Colon (tissue), 2 donors: ENCODE data around the gene SMIM45.
A peak's percentile ranks its signal among the peaks of the same experiment; 100 is the strongest.
"Not testable (repeated sequence)": the region's sequence is repeated elsewhere in the genome, so short reads cannot be mapped to it uniquely, and the experiment has no call there.

Source experiments
- FAIRE-seq: peaks from 2 replicates; lab custom pipeline; 2012; peaks lifted over from hg19 to GRCh38; lab: Jason Lieb, UNC
- donor health status: control.
- donor health status: control.

The SMIM45 gene

GRCh38 chr22:41935015-41935351 is 17.0 kb upstream of the SMIM45 start:
- FAIRE-seq: no peak

DNA sequence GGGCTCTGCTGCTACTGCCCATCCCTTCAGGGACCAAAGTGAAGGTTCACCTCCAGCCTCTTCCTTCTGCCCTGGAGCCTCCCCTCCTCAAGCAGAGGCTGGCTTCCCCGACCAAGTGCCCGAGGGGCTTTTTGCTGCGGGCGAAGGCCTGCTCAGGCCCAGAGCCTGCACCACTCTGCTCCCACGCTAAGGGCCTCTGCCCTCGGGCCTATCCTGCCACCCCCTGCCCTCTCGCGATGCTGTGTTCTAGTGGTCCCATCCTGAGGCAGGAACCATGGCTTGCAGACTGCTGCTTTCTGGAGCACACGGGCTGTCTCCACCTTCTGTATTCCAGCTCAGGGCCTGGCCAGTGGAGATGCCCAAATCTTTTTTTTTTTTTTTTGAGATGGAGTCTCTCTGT is 16.4 kb upstream of the SMIM45 start:
- FAIRE-seq: no peak

- no peak for FAIRE-seq
These were observed 15.1 kb upstream of the SMIM45 start for GRCh38 chr22:41936894-41937169.

DNA sequence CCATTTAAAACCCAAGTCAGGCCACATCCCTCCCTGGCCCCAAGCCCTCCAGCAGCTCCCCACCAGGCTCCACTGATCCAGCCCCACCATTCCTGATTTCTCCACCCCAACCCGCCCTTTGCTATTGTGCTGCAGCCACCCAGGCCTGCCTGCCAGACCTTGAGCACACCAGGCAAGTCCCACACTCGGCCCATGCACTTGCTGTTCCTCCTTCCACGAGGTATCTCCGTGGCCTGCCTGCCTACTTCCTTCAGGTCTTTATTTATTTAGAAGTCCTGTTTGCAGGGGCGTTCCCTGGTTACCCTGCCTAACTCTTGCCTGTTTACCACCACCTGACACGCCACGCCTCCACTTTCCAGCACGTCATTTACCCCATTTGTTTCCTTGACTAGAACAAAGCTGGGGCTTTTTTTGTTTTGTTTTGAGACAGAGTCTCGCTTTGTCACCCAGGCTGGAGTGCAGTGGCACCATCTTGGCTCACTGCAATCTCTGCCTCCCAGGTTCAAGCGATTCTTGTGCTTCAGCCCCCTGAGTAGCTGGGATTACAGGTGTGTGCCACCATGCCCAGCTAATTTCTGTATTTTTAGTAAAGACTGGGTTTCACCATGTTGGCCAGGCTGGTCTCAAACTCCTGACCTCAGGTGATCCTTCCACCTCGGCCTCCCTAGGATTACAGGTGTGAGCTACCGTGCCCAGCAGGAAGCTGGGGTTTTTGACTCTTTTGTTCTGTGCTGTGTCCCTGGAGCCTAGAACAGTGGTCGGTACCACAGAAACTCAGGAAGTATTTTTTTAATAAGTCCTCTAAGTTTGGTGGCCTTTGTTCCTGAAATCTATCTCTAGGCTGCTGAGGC is 11.7 kb upstream of the SMIM45 start:
- peak; percentile 61 for FAIRE-seq

- no peak for FAIRE-seq
These were observed 10.9 kb upstream of the SMIM45 start for GRCh38 chr22:41940832-41941765.

- no peak for FAIRE-seq
These were observed 8.2 kb upstream of the SMIM45 start for GRCh38 chr22:41943661-41944209.

DNA sequence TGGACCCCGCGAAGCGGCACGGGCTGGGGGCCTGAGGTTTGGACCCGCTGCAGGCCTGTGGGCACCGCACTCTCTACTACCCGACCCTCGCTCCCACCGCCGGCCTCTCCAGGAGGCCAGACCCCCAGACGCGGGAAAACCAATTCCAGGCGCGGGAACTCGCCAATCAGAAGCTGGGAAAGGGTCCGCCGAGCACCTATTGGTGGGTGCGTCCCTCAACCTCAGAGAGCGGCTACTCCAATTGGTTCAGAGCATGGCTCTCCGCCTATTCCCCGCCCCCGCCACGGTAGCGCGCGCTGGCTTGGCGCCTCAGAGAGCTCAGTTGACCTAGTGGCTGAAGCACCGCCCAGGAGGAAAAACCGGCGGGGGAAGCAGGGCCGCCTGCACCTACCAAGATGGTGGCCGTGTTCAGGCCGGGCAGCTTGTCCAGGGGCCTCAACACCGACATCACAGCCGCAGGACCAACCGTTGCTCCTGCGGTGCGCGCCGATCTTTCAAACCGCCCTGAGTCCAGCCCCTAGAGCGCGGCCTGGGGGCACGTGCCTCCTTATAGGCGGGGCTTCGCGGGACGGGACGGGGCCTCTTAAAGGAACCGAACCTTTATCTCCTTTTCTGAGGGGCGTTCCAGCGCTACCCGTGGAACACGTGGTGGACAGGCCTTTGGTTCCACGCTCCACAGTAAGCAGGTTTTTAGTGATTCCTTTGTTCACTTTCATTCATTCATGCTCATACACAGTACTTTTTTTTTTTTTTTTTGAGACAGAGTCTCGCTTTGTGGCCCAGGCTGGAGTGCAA is 5.1 kb upstream of the SMIM45 start, which contains the start of gene CENPM:
CENPM (minus strand) TSS at position 524 of the 795 bp plus-strand sequence; CDS start at position 448, 76 bp downstream.
- FAIRE-seq: no peak

- no peak for FAIRE-seq
These were observed 4.4 kb upstream of the SMIM45 start for GRCh38 chr22:41947424-41948080.

- FAIRE-seq: no peak
These were observed 3.8 kb upstream of the SMIM45 start for GRCh38 chr22:41948142-41948541.

- FAIRE-seq: not testable (repeated sequence)
These were observed 3.0 kb upstream of the SMIM45 start for GRCh38 chr22:41948928-41949296.

- FAIRE-seq: no peak
These were observed 2.5 kb upstream of the SMIM45 start for GRCh38 chr22:41949297-41949965.

DNA sequence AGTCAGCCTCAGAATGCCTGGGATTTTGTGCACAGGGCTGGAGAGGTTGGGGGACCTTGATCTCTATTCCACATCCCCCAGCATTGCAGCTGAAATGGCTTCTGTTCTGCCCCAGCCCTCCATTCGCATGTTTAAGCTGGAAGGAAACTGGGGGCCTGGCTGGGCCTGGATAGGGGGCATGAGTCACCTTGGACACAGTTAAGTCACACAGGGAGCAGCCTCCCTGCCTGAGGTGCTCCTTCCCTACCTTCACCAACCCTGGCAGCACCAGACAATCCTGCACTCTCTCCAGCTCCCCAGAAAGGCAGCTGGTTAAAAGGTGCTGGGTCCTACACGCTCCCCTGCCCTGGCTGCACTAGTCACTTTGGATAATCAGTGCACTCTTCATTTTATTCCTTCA is 763 bp downstream of the SMIM45 start:
- FAIRE-seq: no peak

DNA sequence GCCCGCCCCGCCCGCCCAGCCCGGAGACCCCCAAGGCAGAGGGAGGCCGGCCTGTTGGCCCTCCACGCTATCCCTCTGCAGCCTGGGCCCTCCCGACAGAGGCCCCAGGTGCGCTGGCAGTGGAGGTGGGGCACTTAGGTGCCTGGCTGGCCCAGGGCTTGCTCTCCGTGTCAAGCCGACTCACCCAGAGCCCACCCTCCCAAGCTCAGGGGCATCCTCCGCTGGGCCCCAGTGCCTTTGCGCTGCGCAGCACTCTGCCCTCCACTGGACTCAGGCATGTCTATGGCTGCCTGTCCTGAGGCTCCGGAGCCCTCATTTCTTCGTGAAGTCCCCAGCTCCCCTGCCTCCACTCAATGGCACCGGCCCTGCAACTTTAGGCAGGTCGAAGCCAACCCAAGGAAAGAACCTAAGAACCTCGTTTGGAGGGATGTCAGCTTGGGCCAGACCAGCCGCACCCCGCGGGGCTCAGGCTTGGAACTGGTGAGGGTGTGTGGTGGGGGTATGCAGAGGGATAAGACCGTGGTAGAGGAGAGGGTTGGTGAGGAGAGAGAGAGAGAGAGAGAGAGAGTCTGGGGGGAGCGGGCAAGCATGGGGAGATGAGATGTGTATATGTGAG is 6.1 kb downstream of the SMIM45 start:
- FAIRE-seq: no peak

- FAIRE-seq: no peak
These were observed 11.6 kb downstream of the SMIM45 start for GRCh38 chr22:41963453-41964111.

DNA sequence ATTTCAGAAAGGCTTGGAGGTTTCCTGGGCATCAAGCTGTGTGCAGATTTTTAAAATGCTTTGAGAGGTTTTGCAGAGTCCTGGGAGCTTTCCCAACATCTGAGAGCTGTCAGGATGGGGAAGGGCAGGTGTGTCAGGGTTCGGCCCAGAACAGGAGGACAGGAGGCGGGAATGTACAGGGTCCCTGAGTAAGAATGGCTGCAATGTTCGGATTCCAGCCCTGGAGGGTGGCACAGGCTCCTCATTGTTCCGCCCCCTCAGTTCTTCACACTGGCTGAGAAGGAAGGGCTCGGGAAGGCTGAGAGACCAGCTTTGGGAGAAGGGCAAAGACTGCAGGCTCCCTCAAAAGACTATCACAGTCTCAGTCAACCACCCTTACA is 12.2 kb downstream of the SMIM45 start:
- no peak for FAIRE-seq

GRCh38 chr22:41966225-41966606 is 14.3 kb downstream of the SMIM45 start:
- no peak for FAIRE-seq

DNA sequence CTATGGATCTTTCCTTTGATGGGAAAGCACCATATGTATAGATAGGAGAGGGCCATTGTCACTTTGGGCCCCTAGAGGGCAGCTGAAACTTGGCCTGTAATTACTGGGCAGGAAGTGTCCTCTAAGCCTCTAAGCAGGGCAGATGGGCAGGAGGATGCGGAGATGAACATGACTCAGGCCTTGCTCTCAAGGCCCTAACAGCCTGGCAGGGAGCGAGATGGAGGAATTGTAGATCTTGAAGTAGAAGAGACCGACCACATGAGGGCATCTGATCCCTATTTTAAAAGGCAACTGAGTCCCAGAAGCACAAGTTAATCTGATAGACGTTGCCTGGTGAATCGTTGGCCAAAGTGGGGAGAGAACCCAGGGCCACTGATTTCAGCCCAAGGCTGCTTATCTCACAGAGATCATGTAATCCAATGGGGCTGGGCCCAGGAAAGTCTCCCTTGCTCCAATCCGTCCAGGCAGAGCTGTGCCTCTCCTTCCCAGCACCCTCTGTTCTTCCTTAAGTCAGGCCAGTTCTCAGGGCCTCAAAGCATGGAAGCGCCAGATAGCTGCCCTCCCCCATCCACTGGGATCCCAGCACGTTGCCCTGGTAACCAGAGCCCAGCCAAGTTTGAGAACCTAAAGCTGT is 14.8 kb downstream of the SMIM45 start:
- FAIRE-seq: no peak

DNA sequence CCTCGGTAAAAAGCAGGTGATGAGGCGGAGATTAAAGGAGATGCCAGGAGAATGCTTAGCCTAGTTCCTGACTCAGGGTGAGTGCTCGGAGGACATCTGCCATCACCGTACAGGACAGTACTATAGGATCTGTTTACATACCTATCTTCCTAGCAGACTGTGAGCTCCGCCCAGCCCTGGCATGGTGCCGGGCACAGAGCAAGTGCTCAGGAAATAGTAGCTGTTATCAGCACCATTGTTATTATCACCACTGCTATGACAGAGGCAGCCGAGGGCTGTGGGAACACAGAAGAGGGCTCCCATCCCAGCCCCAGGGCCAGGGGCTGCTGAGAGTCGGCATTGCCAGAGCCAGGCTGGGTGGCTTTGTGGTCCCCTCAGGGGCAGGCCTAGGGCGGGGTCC is 16.7 kb downstream of the SMIM45 start:
- no peak for FAIRE-seq

DNA sequence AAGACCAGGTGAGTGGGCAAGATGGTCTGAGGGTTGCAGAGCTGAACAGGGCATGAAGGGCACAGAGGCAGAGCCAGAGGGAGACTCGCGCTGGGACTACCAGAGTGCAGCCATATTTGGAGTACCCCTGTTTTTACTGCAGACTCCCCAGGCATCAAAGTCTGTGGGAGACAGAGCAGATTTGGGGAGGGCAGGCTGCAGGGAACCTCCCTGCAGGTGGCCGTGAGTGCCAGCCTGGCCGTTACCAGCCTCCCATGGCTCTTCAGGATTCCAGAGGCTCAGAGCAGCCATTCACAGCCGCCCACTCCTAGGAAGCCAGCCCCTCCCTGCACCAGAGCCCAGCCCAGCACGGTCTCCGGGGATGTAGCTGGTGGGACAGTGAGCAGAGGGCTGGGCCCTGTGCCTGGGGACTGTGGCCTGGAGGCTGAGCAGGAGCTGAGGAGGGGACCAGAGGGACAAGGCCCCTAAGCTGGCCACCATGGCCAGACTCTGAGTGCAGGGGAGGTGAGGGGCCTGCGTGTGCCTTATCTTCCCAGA is 17.2 kb downstream of the SMIM45 start, which contains the start of gene SEPTIN3:
SEPTIN3 (plus strand) TSS at position 334 of the 537 bp plus-strand sequence. CDS start 2,050 bp downstream, outside the sequence.
- no peak for FAIRE-seq
